D721Med (cell line): ENCODE measurements around the gene PPP1R12A.

Experiments
- DNase-seq: peaks from one replicate; pipeline ENCODE4 v3.0.0; 2011; ENCODE audit warnings: low spot score; ENCODE audit not compliant: insufficient read length
- FAIRE-seq: peaks from 2 replicates; lab custom pipeline; 2011; peaks lifted over from hg19 to GRCh38; lab: Jason Lieb, UNC
- TF ChIP-seq, protein P1 (sequence below): IDR thresholded peaks from 2 replicates; pipeline ENCODE4 v1.5.1; 2012; ENCODE audit warnings: mild to moderate bottlenecking, control low read depth; ENCODE audit not compliant: insufficient read depth; ENCODE audit errors: missing control alignments

PPP1R12A gene

DNA sequence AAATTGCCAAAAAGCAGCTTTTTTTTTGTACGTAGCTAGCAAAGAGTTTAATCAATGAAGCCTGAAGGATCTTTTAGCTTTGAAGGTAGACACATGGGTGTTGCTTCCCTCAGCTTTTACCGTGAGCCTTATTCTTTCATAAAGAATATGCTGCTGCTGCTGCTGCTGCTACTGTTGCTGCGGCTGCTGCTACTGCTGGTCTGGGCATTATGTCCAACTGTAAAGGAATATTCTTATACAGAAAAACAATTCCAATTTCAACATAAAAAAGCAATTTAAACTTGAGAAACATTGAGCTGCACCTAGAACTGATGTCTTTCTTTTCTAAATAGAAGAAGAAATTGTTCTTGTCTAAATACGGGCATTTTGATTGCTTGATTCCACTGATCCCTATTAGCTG, 38.9 kb upstream of the PPP1R12A start:
- FAIRE-seq, result no peak
- TF ChIP-seq, protein P1, sequence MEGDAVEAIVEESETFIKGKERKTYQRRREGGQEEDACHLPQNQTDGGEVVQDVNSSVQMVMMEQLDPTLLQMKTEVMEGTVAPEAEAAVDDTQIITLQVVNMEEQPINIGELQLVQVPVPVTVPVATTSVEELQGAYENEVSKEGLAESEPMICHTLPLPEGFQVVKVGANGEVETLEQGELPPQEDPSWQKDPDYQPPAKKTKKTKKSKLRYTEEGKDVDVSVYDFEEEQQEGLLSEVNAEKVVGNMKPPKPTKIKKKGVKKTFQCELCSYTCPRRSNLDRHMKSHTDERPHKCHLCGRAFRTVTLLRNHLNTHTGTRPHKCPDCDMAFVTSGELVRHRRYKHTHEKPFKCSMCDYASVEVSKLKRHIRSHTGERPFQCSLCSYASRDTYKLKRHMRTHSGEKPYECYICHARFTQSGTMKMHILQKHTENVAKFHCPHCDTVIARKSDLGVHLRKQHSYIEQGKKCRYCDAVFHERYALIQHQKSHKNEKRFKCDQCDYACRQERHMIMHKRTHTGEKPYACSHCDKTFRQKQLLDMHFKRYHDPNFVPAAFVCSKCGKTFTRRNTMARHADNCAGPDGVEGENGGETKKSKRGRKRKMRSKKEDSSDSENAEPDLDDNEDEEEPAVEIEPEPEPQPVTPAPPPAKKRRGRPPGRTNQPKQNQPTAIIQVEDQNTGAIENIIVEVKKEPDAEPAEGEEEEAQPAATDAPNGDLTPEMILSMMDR, result no peak
- no peak for DNase-seq

DNA sequence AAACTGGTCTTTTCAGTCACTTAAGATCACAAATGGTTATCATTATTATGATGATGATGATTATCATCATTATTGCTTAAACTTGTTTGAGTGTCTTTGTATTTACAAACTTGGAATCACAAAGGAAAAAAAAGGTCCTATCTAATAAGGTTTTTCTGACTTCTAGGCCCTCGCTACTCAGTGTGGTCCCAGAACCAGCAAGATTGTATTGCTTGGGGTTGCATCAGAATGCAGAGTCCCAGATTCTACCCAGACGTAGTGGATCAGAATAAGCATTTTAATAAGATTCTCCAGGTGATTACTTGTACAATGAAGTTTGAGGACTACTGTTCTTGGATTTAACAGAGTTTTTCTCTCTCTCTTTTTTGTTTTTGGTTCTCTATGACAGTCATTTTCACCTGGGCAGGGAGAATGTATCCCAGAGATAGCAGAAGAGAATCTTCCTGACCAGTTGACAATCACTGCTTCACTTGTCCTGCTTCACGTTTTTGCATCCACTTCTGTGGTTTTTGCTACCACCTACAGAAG, 29.3 kb upstream of the PPP1R12A start:
- TF ChIP-seq, protein P1, result no peak
- no peak for FAIRE-seq
- no peak for DNase-seq

DNA sequence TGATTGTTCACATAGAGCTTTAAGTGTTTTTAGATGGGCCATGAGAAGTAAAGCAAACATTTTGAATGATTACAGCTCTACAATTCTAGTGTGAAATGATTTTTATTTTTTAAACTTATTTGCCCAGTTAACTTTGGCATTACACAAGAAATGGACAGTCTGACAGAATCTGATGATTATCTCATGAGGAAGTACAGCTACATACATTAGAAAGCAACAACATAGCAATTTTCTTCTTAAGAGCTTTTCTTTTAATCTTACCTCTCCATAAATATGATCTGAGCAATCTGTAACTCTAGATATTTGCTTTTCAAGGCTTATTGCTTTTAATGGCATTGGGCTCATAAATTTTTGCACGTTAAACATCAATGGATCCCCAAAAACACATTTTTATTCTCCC, 26.5 kb upstream of the PPP1R12A start:
- TF ChIP-seq, protein P1, result no peak
- FAIRE-seq (peak; percentile 80), DNase-seq (no peak)

DNA sequence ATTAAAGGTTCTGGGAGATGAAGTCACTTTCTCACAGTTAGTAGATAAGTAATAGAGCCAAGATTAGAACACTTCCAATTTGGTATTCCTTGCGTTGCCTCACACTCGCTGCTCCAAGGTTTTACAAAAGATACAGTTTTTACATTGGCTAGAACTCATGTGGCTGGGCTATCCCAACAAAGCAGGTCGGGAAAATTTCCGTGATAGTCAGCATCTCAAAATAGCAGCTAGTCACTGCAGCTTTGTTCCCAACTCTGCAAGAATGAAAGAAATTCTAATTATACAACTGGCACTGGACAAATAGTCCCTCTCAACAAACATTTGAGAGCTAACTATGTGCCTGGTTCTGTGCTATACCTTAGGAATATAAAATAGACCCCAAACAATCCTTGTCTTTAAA, 24.6 kb upstream of the PPP1R12A start:
- TF ChIP-seq, protein P1, result no peak
- FAIRE-seq (no peak), DNase-seq (no peak)

DNA sequence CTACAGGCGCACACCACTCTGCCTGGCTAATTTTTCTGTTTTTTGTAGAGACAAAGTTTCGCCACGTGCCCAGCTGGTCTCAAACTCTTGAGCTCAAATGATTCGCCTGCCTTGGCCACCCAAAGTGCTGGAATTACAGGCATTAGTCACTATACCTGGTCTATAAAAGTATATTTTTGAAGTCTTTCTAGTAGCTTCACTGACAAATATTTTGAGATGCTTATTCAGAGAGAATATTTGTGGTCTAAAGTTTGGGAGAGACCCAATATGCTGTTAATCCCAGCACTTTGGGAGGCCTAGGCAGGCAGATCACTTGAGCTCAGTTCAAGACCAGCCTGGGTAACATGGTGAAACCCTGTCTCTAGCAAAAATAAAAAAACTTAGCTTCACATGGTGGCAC, 22.0 kb upstream of the PPP1R12A start:
- TF ChIP-seq, protein P1, result no peak
- FAIRE-seq (no peak), DNase-seq (no peak)

DNA sequence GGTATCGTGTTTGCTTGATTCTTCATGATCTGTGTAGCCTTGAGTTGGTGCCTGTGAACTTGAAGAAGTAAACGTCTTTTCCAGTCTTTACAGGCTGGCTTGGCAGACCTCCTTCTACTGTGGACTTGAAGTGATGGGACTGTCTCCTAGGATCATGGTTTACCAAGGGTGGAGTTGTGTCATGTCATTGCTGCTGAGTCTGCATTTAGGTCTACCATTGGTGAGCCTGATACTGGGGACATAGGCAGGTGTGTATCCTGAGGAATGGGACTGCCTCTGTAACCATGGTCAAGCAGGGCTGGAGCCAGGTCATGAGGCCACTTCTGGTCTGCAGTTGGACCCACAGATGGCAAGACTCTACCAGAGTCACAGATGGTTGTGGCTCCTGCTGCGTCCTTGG, 20.7 kb upstream of the PPP1R12A start:
- TF ChIP-seq, protein P1, result no peak
- DNase-seq (no peak), FAIRE-seq (no peak)

DNA sequence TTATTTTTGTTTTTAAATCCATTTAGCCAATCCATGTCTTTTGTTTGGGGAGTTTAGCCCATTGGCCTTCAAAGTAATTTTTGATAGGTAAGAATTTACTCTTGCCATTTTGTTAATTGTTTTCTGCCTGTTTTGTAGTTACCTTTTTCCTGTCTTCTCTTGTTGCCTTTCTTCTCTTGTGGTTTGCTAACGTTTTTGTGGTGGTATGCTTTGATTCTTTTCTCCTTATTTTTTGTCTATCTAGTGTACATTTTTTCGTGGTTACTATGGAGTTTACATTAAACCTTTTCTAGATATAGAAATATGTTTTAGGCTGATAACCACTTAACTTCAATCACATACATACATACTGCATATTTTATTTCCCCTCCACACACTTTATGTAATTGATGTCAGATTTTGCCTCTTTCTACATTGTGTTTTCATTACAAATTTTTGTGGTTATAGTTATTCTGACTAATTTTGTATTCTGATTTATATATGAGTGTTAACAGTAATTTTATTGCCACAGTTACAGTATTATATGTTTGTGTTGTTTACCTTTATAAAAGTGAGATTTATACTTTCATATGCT, 19.2 kb upstream of the PPP1R12A start:
- no peak for DNase-seq
- TF ChIP-seq, protein P1, result no peak
- FAIRE-seq, result no peak
